Measurements from ENCODE around the gene MZF1. TPM values are rescaled to one million over a fixed set of nuclear protein-coding genes. Genes with fewer than 3 reads are reported as not detected.

The MZF1 gene
- total and polyA plus RNA-seq, 2 experiments from 2014 or later = 10.2 to 21.8 TPM

DNA sequence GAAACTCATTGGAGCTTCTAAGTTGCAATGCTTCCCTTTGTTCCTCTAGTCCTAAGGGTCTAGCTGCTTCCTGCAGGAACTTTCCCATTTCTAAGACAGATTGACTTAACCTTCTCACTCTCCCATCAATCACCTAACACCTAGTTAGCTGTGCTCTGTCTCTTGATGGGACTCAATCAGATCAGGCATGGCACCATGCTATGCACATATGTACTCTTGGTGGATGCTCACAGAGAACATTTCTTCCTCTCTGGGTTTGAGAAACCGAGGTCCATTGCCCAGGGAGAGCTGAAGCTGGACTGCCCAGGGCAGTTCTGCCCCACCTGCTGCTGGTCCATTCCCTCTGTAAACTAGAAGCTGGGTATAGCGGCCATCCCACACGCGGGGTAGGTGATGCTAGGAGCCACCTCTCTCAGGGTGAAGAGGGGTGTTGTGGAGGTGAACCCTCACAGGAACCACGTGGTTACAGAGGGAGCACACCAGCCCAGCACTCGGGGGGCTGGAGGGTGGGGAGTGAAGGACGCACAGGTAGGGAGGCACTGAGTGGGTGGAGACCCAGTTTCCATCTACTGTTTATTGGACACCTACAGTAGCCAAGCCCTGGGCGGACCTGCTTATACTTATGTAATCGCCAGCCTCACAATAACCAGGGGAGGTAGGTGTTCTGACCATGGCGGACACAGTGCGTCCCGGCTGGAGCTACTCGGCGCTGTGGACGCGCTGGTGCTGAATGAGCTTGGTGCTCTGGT lies 11.6 kb downstream of the MZF1 start:
- Histone ChIP-seq H3K4me2 (peak overlapping the region; percentile 93; the same call in 1 of the 2 replicates), H2AFZ (no peak overlapping the region), H4K20me1 (replicated peaks; ENCODE audit: insufficient read depth) (no peaks in the 10 kb centered on the region; the same call in 1 of the 2 replicates), H3K79me2 (replicated peaks; ENCODE audit: insufficient read depth) (peaks cover 16% of the 10 kb centered on the region), H3K27me3 (ENCODE audit: insufficient read depth) (peaks cover 48% of the 10 kb centered on the region), H3K4me3 (peak overlapping the region; percentile 65; the same call in 1 of the 2 replicates), H3K36me3 (ENCODE audit: insufficient read depth) (no peaks in the 10 kb centered on the region), H3K9me2 (ENCODE audit: insufficient read depth) (peaks cover 5% of the 10 kb centered on the region; the same call in 1 of the 2 replicates), H3K4me1 (ENCODE audit: insufficient read depth) (peaks cover 14% of the 10 kb centered on the region; the same call in 1 of the 2 replicates), H3F3A (replicated peaks; ENCODE audit: low read depth) (peaks cover 26% of the 10 kb centered on the region), H3K27ac (ENCODE audit: low read depth) (no peak overlapping the region)
- no peak overlapping the region for H3K27ac Mint-ChIP-seq
- peaks cover 32% of the 10 kb centered on the region for H3K4me1 Mint-ChIP-seq
- peaks cover 32% of the 10 kb centered on the region for H3K36me3 Mint-ChIP-seq (ENCODE audit: low read depth)
- H3K4me3 Mint-ChIP-seq = peak overlapping the region; percentile 80
- ATAC-seq = no peak
- peaks cover 49% of the 10 kb centered on the region for H3K27me3 Mint-ChIP-seq (ENCODE audit: insufficient read depth, low read depth, poor library complexity)
- TF ChIP-seq EZH2phosphoT487 (IDR thresholded peaks at IDR 0.05; ENCODE audit: unreplicated experiment) (no peak), JUNB (IDR thresholded peaks at IDR 0.05; ENCODE audit: unreplicated experiment) (no peak), NANOG (IDR thresholded peaks at IDR 0.05; ENCODE audit: borderline replicate concordance) (no peak), ZNF331 (CRISPR knock-in tag; IDR thresholded peaks at IDR 0.05; ENCODE audit: low read depth) (no peak), POLR2AphosphoS5 (IDR thresholded peaks at IDR 0.05; ENCODE audit: low read depth) (no peak; the same call in 1 of the 2 replicates), ZNF114 (CRISPR knock-in tag; IDR thresholded peaks at IDR 0.05) (no peak), CTCF (conservative IDR thresholded peaks at IDR 0.05; ENCODE audit: low read depth in 2 of 2) (no peak), EZH2 (IDR thresholded peaks at IDR 0.05; ENCODE audit: low read depth, unreplicated experiment) (no peak)
- TF ChIP-seq, protein P1, sequence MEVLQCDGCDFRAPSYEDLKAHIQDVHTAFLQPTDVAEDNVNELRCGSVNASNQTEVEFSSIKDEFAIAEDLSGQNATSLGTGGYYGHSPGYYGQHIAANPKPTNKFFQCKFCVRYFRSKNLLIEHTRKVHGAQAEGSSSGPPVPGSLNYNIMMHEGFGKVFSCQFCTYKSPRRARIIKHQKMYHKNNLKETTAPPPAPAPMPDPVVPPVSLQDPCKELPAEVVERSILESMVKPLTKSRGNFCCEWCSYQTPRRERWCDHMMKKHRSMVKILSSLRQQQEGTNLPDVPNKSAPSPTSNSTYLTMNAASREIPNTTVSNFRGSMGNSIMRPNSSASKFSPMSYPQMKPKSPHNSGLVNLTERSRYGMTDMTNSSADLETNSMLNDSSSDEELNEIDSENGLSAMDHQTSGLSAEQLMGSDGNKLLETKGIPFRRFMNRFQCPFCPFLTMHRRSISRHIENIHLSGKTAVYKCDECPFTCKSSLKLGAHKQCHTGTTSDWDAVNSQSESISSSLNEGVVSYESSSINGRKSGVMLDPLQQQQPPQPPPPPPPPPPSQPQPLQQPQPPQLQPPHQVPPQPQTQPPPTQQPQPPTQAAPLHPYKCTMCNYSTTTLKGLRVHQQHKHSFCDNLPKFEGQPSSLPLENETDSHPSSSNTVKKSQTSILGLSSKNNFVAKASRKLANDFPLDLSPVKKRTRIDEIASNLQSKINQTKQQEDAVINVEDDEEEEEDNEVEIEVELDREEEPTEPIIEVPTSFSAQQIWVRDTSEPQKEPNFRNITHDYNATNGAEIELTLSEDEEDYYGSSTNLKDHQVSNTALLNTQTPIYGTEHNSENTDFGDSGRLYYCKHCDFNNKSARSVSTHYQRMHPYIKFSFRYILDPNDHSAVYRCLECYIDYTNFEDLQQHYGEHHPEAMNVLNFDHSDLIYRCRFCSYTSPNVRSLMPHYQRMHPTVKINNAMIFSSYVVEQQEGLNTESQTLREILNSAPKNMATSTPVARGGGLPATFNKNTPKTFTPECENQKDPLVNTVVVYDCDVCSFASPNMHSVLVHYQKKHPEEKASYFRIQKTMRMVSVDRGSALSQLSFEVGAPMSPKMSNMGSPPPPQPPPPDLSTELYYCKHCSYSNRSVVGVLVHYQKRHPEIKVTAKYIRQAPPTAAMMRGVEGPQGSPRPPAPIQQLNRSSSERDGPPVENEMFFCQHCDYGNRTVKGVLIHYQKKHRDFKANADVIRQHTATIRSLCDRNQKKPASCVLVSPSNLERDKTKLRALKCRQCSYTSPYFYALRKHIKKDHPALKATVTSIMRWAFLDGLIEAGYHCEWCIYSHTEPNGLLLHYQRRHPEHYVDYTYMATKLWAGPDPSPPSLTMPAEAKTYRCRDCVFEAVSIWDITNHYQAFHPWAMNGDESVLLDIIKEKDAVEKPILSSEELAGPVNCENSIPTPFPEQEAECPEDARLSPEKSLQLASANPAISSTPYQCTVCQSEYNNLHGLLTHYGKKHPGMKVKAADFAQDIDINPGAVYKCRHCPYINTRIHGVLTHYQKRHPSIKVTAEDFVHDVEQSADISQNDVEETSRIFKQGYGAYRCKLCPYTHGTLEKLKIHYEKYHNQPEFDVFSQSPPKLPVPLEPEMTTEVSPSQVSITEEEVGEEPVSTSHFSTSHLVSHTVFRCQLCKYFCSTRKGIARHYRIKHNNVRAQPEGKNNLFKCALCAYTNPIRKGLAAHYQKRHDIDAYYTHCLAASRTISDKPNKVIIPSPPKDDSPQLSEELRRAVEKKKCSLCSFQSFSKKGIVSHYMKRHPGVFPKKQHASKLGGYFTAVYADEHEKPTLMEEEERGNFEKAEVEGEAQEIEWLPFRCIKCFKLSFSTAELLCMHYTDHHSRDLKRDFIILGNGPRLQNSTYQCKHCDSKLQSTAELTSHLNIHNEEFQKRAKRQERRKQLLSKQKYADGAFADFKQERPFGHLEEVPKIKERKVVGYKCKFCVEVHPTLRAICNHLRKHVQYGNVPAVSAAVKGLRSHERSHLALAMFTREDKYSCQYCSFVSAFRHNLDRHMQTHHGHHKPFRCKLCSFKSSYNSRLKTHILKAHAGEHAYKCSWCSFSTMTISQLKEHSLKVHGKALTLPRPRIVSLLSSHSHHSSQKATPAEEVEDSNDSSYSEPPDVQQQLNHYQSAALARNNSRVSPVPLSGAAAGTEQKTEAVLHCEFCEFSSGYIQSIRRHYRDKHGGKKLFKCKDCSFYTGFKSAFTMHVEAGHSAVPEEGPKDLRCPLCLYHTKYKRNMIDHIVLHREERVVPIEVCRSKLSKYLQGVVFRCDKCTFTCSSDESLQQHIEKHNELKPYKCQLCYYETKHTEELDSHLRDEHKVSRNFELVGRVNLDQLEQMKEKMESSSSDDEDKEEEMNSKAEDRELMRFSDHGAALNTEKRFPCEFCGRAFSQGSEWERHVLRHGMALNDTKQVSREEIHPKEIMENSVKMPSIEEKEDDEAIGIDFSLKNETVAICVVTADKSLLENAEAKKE (CRISPR knock-in tag; IDR thresholded peaks at IDR 0.05) = no peak
- TF ChIP-seq, protein P2, sequence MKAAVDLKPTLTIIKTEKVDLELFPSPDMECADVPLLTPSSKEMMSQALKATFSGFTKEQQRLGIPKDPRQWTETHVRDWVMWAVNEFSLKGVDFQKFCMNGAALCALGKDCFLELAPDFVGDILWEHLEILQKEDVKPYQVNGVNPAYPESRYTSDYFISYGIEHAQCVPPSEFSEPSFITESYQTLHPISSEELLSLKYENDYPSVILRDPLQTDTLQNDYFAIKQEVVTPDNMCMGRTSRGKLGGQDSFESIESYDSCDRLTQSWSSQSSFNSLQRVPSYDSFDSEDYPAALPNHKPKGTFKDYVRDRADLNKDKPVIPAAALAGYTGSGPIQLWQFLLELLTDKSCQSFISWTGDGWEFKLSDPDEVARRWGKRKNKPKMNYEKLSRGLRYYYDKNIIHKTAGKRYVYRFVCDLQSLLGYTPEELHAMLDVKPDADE (IDR thresholded peaks at IDR 0.05) = no peak
- H3K9me3 Mint-ChIP-seq = no peaks in the 10 kb centered on the region
- no peak for DNase-seq (ENCODE audit: low spot score)
